NCI-H2107 (cell line): Measurements from ENCODE around the gene SCGN.

Experiments used
- DNase-seq: peaks from one replicate; lab custom pipeline; 2025; lab: John Stamatoyannopoulos, UW

The SCGN gene

GRCh38 chr6:25640891-25641290 lies 11.1 kb upstream of the SCGN start:
- no peak for DNase-seq

DNA sequence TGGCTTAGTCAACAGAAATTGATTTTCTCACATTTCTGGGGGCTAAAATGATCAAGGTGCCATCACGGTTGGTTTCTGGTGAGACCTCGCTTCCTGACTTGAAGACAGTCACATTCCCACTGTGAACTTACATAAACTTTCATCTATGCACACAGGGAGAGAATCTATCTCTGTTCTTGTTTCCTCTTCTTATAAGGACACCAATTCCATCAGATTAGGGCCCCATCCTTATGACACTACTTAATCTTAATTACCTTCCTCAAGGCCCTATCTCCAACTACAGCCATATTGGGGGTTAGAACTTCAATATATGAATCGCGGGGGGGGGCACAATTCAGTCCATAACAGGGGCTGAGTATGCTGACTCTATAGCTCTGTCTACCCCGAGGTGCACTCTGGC lies 10.6 kb upstream of the SCGN start:
- DNase-seq: no peak

DNA sequence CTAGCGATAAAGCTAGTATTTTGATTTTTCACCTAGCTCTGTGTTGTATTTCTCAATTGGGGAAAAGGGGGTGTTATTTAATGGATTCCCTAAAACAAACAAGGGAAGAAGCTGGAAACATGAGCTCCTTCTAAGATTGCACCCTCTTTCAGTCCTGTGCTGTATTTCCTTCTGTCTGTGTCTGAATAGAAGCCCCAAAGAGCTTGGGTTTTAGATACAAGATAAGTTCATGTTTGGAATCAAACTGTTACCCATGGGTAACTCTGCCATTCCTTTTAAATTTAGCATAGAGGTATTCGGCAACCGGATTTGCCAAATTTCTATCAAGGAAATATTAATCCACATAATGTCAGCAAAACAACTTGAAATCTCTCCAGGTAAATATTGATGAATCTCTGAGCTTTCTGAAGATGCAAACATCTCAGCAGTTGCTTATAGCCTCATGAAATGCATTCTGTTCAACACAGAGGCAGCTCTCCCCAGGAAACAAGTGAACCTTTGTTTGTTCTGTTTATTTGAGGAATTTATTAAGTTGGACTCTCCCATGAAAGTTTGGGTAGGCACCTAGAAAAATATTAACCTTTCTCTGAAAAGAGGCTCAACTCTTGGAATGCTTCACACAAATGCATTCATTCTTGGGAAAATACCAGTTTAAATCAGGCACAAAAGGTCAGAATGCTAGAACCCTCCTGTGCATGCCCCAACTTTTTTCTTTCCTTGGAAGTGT lies 9.9 kb upstream of the SCGN start:
- no peak for DNase-seq

DNA sequence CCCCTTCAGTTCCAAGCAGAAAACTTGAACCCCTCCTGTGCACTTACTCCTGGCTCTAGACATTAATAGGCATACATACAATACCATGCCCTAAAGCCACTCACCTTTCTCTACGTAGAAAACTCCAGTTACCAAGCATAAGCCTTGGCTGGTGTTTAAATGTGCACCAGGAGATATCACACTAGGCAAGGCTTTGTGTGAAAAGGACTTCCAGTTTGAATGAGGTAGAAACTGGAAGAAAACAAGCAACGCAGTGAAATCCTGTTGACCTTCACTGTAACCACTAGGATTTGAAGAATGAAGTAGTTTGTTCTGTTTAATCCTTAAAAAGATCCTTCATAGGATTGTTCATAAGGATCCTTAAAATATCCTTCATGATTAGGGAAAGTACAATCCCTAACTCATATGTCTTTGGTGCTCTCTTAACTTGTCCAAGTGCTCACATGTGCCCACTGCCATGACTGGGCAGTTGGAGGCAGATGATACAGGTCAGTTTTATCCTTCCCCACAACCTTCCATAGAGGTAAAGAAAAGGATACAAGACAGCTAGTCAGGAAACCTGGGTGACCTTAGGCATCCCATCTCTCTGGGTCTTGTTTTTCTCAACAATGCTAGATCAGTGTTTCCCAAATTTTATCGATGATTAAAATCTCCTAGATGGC lies 9.2 kb upstream of the SCGN start:
- DNase-seq: no peak

- no peak for DNase-seq
Observed at GRCh38 chr6:25645916-25646315, 6.1 kb upstream of the SCGN start.

DNA sequence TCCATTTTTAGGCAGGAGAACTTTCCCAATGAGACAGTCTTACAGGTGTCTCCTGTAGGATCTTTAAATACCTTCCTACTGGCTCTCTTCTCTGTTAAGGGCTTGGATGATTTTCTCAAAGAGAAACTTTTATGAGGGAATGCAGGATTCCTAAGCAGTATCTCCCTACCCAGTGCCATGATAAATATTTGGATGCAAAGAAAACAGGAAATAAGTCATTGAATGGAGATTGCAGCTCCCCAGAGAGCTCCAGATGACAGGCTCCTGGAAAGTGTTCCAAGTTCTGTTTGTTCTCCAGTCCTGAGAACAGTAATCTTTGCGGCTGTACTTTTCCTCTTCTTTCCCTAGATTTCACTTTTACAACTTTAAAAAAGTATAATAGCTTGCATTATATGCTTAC lies 2.4 kb upstream of the SCGN start:
- DNase-seq: no peak

DNA sequence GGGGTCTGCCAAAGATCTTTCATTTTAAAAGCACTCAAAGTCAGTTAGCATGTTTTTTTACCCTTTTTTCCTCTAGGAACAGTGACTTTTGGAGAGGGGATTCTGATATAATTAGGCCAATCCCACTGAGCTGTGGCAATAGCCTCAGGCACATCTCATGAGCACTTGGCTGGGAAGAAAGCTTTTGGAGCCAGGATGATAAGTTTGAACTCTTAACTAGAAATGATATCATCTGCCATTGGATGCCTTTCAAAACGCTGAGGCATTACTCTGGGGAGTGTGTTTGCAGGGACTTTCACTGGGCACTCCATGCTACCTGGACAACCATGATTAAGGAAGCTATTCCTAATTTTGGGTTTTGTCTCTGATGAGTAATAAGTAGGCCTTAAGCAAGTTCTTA lies 3.7 kb downstream of the SCGN start:
- DNase-seq: no peak

DNA sequence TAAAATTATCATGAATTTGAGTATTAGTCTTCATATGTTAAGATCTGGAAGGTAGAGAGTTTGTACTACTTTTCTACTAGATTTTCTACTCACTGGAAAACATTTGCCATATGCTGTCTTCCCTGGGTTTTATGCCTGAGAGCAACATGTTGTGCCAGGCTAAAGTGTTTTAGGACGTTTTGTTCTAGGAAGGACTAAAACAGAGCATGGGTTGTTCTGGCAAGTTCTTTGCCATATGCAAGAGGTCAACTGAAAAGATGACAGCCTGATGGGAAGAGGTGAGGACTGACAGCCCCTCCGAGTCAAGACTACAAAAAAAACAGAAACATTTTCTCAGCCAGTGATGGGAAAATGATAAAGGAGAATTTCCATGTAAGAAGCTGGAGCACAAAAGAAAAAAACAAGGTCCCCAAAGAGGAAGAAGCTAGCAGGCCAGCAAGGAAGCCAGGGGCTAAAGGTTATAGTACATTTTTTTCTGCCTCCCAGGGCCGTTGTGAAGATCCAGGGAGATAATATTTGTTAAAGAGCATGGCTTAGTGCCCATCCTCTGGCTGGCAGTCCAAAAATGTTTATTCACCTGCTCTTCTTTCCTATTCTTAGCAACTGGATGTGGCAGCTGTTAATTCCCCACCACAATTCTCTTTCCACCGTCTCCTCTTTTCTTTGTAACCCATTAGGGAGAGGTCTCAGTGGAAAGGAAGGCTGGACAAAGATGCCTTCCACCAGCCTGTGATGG lies 7.8 kb downstream of the SCGN start:
- no peak for DNase-seq

GRCh38 chr6:25660512-25660911 lies 8.5 kb downstream of the SCGN start:
- DNase-seq: no peak

DNA sequence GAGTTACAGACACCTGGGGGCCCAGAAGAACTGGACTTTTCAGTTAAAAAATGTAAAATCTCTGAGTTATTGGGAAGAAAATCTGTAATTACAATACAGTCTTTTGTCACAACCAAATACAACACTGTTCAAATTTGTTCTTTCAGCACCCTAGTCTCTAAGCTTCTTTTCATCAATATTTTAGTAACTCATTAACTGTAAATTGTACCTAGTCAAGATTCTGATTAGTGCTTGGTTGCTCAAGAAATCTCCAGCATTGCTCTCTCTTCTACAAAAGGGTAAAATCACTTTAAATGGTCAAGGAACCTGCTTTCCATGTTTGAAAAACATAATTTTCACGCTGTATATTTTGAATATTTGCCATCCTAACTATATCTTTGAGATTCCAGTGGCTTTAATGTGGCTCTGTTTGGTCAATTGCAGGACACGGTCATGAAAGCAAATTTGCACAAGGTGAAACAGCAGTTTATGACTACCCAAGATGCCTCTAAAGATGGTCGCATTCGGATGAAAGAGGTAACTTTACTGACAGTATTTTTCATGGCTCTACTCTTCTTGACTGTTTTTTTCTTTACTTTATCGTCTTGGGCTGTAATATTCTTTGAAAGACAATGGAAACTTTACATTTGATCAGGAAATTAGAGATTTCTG lies 9.2 kb downstream of the SCGN start:
- no peak for DNase-seq

GRCh38 chr6:25665455-25665854 lies 13.4 kb downstream of the SCGN start:
- no peak for DNase-seq

- DNase-seq: no peak
Observed at GRCh38 chr6:25669413-25669812, 17.4 kb downstream of the SCGN start.

DNA sequence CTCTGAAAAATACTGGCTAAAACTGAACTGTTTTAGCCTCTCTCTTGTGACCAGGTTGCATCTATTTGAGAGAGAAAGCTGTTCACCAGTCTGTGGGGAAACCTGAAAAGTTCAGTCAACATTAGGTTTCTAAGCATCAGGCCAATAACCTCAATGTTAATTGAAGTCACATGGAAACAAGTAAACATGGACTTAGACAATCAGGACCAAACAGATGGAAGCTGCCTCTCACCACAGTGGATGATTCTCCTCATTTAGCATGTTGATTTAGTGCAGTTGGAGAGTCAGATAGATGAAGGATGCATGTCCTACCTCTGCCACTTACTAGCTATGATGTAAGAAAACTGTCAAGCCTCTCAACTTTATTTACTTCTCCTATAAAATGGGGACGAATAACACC lies 18.2 kb downstream of the SCGN start:
- DNase-seq: no peak

DNA sequence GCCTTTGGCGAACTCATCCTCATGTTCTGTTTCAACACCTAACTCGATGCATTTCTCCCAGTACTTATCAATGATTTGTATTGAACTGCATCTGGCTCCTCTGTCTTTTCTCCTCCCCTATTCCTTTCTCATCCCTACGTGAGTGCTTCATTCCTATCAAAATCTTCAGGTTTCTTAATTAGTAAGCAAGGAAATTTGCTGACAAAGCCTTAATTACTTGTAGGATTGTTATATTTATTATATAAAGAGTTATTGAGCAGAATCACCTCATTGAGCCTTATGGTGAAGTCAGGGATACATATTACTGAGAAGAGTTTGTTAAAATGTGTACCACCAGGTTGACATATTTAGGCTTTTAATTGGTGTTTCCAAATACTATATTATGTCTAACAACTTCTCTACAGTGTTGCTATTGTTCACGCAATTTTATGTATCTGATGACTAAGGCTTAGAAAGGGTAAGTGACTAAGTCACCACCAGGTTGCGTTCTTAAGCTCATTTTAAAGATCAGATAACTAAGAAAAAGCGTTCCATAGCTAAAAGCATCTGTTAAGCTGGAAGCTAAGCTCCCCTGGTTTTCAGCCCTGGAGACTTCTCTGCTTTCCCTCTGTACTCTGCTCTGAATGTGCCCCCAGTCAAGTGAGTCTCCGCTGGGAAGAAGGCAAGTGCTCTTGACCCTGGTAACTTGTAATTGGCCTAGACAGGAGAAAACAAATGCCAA lies 18.9 kb downstream of the SCGN start:
- no peak for DNase-seq

DNA sequence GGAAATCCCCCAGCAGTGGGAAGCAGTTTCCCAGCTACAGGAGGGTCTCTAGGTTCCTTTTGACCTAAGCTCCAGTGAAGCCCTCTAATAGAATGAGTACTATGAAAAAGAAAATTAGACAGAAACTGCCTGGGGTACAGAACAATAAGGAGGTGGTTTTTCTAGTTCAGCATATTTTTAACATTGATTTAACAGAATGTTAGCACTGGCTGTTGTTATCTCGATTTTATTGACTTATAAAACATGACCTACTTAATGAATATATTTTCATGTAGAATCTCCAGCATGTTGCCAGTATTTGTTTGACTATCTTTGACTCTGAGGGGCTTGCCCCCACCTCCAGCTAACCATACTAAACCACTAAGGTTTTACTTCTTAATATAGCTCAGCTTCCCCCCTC lies 19.6 kb downstream of the SCGN start:
- no peak for DNase-seq

DNA sequence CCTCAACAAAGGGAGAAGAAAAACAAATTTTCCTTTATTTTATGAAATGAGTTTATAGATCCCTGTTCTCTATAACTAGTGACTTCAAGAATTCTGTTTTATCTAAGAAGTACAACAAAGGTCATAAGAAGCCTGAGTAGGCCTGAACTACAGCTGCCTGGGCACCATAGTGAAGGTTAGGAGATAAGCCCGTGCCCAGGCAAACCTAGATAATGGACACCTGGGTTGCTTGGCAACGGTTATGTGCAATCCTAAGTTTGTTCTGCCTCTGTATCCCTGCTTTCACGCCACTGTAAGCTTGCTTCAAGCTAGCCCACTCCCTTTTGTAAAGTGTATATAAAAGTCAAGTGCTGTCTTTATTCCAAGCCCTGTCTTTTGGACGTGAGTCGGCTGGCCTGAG lies 23.2 kb downstream of the SCGN start:
- DNase-seq: no peak

GRCh38 chr6:25676775-25677174 lies 24.8 kb downstream of the SCGN start:
- DNase-seq: no peak

- no peak for DNase-seq
Observed at GRCh38 chr6:25681848-25682247, 29.8 kb downstream of the SCGN start.

GRCh38 chr6:25682324-25682723 lies 30.3 kb downstream of the SCGN start:
- DNase-seq: no peak

- DNase-seq: no peak
Observed at GRCh38 chr6:25684565-25684964, 32.5 kb downstream of the SCGN start.

DNA sequence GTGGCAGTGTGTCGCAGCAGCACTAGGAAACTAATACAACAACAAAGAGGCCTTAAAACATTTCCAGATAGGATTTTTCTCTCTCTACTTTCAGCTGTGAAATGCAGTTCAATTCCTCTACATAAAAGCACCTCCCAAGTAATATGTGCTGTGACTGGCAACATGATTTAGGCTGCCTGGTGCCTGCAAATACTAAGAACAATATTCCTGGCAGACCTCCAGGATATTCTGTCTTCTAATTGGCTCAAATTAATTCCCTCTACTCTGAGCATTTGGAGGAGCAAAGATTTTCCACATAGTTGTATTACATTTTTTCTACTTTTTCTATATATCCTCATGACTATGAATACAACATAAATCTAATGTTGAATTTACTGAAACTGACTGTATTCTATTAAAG lies 33.2 kb downstream of the SCGN start:
- DNase-seq: no peak

DNA sequence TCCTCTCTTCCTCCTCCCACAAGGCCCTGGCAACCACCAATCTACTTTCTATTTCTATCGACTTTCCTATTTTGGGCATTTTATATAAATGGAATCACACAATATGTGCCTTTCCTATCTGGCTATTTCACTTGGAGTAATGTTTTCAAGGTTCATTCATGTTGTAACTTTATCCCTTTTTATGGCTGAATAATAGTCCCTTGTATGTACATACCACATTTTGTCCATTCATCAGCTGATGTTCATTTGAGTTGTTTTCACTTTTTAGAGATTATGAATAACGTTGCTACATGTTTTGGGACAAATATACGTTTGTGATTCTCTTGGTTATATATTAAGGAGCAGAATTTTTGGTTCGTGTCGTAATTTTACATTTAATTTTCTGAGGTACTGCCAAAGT lies 33.9 kb downstream of the SCGN start:
- no peak for DNase-seq
